Lung (tissue), 12 donors: Measurements from ENCODE around the gene NEO1. TPM values are rescaled to one million over a fixed set of nuclear protein-coding genes. Genes with fewer than 3 reads are reported as not detected.

Experiments used
- ATAC-seq: fragments of 200-7000 bp; cut with Tn5 transposase; one replicate; pipeline ENCODE4 v1.9.1; 2020; ENCODE audit warnings: moderate number of reproducible peaks; ENCODE audit not compliant: insufficient read depth, low FRiP score
- DNase-seq, 3 donors: peaks; one replicate each; pipeline ENCODE4 v3.0.0-alpha.2; 2013 to 2017
- H3K27ac ChIP-seq, 2 donors: one replicate each; pipeline ENCODE4 v1.5.1; 2013; ENCODE audit warnings: mild to moderate bottlenecking in 2 of 2, moderate library complexity in 2 of 2, control low read depth in 1 of 2, inconsistent platforms in 1 of 2, low read depth in 1 of 2, low read length in 1 of 2
- H3K27me3 ChIP-seq, 3 donors: one replicate each; pipeline ENCODE4 v1.5.1; 2013; ENCODE audit warnings: low read length in 2 of 3; ENCODE audit not compliant: control insufficient read depth in 3 of 3, insufficient read depth in 3 of 3
- H3K36me3 ChIP-seq, 4 donors: one replicate each; pipeline ENCODE4 v1.5.1; 2013; ENCODE audit warnings: low read length in 4 of 4, mild to moderate bottlenecking in 1 of 4, moderate library complexity in 1 of 4; ENCODE audit not compliant: control insufficient read depth in 4 of 4, insufficient read depth in 4 of 4
- H3K4me1 ChIP-seq, 5 donors: one replicate each; pipeline ENCODE4 v1.5.1; 2013; ENCODE audit warnings: low read length in 5 of 5, mild to moderate bottlenecking in 2 of 5, moderate library complexity in 1 of 5; ENCODE audit not compliant: control insufficient read depth in 5 of 5, insufficient read depth in 5 of 5
- H3K4me3 ChIP-seq: one replicate; pipeline ENCODE4 v1.5.1; 2013; ENCODE audit warnings: mild to moderate bottlenecking, control low read depth, moderate library complexity
- H3K9ac ChIP-seq, 2 donors: one replicate each; pipeline ENCODE4 v1.5.1; 2013; ENCODE audit warnings: low read length in 2 of 2, control low read depth in 1 of 2; ENCODE audit not compliant: insufficient read depth in 1 of 2
- H3K9me3 ChIP-seq, 4 donors: one replicate each; pipeline ENCODE4 v1.5.1; 2013; ENCODE audit warnings: low read length in 3 of 4, mild to moderate bottlenecking in 1 of 4, moderate library complexity in 1 of 4; ENCODE audit not compliant: control insufficient read depth in 4 of 4, insufficient read depth in 3 of 4
- WGBS, 2 donors: extraction: QIAGEN DNeasy Blood & Tissue Kit; methylation state at CpG; one replicate each; pipeline ENCODE4 v1.1.7; 2013; 5-methylcytosine and 5-hydroxymethylcytosine counted together
- polyA plus RNA-seq, 2 donors: library from polyadenylated mRNA; stranded (reverse); fragments of 200-250 nt; gene quantifications; one replicate each; pipeline ENCODE4 v1.2.1, GENCODE V29; 2013
- total RNA-seq, 2 donors: library from RNA; depleted of rRNA in 1 of 2; stranded (reverse); fragments of >200 nt in 1 of 2; gene quantifications; one replicate each; pipeline ENCODE4 v1.2.1, GENCODE V29; 2014 to 2021
- TF ChIP-seq, protein P1 (sequence below): IDR thresholded peaks from 2 replicates; pipeline ENCODE4 v1.5.1; 2012; ENCODE audit warnings: mild to moderate bottlenecking; ENCODE audit errors: control extremely low read depth, extremely low read depth
- donor health status: control.
- donor health status: control.
- donor health status: Bipolar disorder and iron deficiency.
- donor health status: healthy.
- donor health status: DM: yes; HTN: yes; CAD: no.

Gene NEO1
- total and polyA plus RNA-seq, 4 donors, result 6.9 to 70.8 (median 16.5) TPM

DNA sequence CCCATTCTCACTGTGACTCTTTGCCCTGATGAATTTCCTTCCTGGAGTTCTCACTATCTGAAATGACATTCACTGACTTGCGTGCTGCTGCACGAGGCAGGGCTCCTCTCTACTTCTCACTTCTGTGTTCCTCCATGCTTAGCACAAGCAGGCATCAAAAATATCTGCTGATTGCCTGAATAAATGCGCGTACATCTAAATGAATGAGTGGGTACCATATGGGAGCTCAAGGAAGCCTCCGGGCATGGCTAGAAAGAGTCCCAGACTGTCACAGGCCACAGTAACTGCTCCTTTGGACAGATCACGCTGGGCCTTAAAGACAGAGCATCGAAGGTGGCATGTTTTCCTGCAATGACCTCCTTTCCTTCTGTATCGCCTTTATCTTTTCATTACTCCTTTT lies 284.9 kb downstream of the NEO1 start:
- no peak for DNase-seq
- TF ChIP-seq, protein P1, sequence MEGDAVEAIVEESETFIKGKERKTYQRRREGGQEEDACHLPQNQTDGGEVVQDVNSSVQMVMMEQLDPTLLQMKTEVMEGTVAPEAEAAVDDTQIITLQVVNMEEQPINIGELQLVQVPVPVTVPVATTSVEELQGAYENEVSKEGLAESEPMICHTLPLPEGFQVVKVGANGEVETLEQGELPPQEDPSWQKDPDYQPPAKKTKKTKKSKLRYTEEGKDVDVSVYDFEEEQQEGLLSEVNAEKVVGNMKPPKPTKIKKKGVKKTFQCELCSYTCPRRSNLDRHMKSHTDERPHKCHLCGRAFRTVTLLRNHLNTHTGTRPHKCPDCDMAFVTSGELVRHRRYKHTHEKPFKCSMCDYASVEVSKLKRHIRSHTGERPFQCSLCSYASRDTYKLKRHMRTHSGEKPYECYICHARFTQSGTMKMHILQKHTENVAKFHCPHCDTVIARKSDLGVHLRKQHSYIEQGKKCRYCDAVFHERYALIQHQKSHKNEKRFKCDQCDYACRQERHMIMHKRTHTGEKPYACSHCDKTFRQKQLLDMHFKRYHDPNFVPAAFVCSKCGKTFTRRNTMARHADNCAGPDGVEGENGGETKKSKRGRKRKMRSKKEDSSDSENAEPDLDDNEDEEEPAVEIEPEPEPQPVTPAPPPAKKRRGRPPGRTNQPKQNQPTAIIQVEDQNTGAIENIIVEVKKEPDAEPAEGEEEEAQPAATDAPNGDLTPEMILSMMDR, result no peak

DNA sequence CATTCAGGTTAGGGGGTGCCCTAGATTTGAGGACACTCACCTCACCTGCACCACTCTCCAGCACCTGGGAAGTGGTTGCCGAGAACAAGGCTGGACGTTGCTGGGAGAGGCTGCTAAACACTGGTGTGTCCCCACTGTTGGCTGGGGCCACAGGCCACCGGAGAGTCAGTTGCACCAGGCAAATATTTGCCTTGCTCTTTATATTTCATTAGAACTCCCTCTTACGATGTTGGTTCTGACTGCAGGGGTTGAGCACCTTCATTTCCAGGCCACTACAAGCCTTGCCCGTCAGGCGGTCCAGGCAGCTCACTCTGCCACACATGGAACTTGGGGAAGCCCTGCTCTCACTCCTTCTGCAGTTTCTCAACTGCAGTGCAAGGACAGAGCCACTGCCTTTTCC lies 285.8 kb downstream of the NEO1 start:
- Histone ChIP-seq H3K4me1 (peaks cover 0 to 3% (median 0%) of the 10 kb centered on the region in 5 donors), H3K27ac (no peak overlapping the region), H3K4me3 (no peak overlapping the region), H3K9me3 (peaks cover 0 to 2% (median 0%) of the 10 kb centered on the region in 4 donors), H3K27me3 (no peaks in the 10 kb centered on the region), H3K9ac (no peak overlapping the region), H3K36me3 (no peaks in the 10 kb centered on the region)
- WGBS, 2 donors, result 59 to 70% methylated on average over 6 of the region's 6 CpGs
- TF ChIP-seq, protein P1, result no peak
- DNase-seq, result peak; percentile 1 to 22 (median 17)
- no peak for ATAC-seq

More for the DNA sequence above, 284.9 kb downstream of the NEO1 start:
- Histone ChIP-seq H3K27me3 (no peaks in the 10 kb centered on the region), H3K4me1 (peaks cover 0 to 3% (median 0%) of the 10 kb centered on the region in 5 donors), H3K27ac (no peak overlapping the region), H3K9ac (no peak overlapping the region), H3K9me3 (peaks cover 0 to 2% (median 0%) of the 10 kb centered on the region in 4 donors), H3K4me3 (no peak overlapping the region), H3K36me3 (no peaks in the 10 kb centered on the region)
- ATAC-seq, result no peak
- WGBS, 2 donors, result 81 to 86% methylated on average over 8 of the region's 8 CpGs

DNA sequence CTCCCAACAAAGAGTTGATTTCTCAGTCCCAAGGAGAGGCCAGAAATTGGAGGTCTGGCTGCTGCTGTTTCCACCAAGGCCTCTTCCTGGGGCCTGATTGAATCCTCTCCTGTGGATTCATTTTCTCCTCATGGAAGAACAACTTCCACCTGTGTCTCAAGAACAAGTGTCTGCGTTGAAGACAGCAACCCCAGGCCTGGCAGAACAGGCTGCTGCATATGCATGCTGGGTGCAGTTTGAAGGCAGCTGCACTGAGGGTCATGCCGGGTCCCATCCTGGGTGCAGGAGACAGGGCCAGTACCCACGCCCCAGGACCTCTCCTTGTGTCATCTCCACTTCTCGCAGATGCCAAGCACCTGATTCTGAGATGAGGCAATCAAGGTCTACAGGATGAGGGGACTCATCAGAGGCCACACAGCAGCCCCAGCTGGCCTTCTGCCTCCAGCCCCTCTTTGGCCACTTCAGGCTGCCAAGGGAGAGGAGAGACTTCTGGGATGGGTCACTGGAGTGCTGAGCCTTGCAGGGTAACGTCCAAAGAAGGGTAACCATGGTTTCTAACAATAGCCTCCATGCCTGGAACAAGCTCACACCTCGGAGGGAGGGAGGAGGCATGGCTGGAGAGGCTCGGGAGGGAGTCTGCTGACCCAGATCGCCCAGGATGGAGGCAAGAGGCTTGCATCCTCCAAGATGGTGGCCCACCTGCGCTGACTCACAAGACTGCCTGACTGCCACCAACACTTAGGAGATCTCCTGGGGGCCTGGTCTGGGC lies 286.5 kb downstream of the NEO1 start:
- Histone ChIP-seq H3K9me3 (peaks cover 0 to 6% (median 0%) of the 10 kb centered on the region in 4 donors), H3K9ac (no peak overlapping the region), H3K27me3 (peaks cover 0 to 2% (median 0%) of the 10 kb centered on the region in 3 donors), H3K4me1 (peaks cover 0 to 3% (median 0%) of the 10 kb centered on the region in 5 donors), H3K27ac (no peak overlapping the region), H3K36me3 (no peaks in the 10 kb centered on the region), H3K4me3 (no peak overlapping the region)
- ATAC-seq, result no peak
- TF ChIP-seq, protein P1, result no peak
- DNase-seq, result no peak
- 78 to 86% methylated on average over 9 of the region's 9 CpGs for WGBS, 2 donors
